Measurements from ENCODE around the gene PER1.
A peak's percentile ranks its signal among the peaks of the same experiment; 100 is the strongest.

Gene PER1

DNA sequence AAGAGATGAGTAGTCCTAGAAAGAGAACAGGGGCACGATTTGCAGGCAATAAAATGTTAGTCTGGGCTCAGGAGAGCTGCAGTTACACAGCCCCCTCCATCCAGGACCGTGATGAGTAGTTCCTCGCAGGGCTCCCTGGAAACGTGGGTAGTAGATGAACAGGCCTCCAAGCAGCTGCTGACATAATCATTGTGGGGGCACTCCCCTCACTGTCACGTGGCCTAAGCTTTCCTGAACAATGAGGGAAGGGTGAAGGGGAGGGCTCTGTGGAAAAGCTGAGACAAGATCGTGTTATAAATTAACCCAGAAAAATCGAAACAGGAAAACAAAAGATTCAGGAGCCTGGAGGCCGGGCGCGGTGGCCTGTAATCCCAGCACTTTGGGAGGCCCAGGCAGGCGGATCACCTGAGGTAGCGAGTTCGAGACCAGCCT is 1.3 kb upstream of the PER1 start:
- DNase-seq, result no peak

DNA sequence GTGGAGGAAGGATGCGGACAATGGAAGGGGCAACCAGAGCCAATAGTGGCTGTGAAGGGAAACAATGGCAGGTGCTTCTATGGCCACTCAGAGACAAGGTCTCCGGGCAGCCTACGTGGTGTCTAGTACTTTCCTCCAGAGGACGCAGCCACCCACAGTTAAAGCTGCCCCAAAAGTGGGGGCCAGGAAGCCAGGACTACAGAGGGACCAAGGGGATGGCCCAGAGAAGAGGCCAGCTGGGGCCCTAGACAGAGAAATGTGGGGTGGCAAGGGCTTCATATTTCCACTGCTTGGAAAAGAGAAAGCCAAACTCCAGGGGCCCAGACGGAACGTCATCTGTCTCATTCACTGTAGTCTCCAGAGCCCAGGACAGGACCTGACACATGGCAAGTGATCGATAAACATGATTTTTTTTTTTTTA is 837 bp upstream of the PER1 start:
- DNase-seq, result no peak

DNA sequence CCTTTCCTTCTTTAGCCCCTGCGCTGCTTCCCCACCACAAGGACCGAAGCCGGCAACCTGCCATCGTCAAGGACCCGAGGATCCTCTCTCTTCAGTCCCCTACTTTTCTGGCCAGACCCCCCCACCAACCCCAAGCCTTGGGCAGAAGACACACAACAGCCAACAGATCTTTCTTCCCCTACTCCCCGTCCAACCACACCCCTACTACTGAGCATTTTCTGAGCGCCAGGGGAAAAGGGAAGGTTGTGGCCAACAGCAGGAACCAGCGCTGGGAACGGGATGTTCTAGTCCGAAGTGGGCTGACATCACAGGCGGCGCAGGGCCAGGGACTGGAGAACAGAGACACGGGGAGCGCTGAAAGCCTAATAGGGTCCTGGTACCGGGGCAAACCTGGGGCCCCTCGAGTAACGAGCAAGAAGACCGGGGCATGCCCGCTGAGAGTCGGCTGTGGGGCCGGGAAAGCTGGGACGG is 528 bp downstream of the PER1 start:
- no peak for DNase-seq

DNA sequence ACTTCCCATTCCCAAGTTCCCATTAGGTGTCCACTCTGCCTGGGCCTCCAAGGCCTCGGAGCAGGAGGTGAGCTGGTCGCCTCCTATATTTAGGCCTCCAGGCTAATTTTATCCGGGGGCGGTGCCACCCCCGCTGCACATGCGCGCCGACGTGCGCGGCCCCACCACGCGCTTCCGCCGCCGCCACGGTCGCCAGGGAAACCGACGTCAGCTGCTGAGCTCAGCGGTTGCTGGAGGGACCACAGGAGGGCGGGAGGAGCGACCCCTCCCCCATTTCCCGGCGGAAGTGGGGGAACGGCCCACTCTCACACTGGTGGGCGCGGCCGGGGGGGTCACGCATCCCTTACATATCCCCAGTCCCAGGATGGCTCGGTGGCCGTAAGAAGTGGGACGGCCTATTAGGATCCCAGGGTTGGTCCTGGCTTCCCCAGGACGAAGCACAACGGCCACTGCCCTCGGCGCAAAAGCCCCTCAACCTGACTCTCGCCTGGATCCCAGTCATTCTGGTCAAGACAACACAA is 1.0 kb downstream of the PER1 start:
- peak; percentile 64 for DNase-seq

DNA sequence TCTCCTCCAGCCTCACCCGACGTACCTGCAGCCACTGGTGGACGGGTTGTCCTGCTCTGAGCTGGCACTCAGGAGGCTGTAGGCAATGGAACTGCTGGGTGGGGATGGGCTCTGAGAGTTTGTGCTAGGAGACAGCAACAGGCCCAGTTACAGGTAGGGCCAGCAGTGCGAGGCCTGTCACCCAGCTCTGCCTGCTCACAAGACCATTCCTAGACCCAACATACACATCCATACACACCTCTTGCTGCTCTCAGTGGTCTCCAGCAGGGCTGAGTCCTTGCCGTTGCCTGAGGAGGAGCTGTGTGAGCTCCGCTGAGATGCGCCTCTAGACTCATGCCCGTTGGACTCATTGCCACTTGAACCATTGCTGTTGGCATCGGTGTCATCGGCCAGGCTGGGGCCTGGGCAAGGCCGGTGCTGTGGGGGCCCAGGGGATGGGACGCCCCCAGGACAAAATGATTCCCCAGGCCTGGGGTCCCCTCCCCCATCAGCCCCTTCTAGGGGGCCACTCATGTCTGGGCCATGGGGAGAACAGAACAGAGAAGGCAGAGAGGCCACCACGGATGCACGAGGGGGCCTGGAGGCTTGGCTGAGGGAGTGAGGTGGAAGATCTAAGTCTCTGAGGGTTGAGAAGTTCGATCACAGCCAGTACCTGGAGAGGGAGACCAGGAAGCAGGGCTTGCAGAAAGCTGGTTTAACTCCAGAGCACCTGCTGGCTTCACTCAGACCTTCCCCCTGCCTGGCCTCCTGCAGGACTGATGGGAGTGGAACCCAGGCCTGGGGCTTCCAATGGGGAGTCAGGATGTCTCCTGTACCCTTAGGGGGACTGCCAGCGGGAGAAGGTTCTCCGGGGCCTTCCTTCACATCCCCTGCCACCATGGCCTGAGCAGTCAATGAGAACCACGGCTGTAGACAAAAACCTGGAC is 1.7 kb downstream of the PER1 start:
- DNase-seq, result no peak

DNA sequence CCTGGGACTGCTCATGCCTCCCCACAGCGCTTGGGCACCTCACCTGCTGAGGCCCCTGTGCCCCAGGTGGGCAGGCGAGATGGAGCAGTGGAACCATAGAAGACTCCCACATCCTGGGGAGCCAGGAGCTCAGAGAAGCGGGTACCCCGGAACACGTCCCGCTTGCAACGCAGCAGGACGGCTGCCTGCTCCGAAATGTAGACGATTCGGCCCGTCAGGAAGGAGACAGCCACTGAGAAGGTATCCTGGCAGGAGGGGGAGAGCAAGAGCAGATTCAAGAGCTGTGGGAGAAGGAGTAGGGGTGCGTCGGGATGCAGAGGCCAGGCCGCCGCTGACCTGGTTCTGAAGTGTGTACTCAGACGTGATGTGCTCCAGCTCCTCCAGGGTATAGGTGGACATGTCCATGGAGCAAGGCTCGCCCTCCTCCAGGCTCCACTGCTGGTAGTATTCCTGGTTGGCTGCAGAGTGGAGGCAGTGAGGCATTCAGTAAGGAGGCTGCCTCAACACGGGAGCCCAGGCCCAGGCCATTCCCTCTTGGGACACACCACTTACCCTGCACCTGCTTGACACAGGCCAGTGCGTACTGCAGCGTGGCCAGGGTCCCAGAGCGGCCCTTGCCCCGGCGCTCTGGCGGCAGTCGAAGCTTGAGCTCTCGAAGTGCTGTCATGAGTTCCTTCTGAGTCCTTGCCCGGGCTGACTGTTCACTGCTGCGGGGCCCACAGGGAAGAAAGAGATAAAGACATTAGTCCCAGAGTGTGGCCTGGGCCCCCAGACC is 2.6 kb downstream of the PER1 start:
- DNase-seq, result no peak

DNA sequence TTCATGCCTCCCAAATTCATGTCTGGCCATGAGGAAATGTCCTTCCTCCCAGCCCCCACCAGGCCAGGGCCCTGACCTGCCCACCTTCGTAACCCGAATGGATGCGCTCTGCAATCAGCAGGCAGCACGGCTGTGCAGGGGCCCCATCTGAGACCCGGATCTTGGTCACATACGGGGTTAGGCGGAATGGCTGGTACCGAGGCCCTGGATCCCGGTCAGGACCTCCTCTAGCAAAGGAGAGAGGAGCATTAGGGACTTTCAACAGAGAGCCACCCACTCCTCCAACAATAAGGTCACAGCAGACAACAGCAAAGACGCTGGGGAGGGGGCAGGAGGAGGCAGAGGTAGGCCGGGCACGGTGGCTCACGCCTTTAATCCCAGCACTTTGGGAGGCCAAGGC is 3.6 kb downstream of the PER1 start:
- DNase-seq, result no peak

DNA sequence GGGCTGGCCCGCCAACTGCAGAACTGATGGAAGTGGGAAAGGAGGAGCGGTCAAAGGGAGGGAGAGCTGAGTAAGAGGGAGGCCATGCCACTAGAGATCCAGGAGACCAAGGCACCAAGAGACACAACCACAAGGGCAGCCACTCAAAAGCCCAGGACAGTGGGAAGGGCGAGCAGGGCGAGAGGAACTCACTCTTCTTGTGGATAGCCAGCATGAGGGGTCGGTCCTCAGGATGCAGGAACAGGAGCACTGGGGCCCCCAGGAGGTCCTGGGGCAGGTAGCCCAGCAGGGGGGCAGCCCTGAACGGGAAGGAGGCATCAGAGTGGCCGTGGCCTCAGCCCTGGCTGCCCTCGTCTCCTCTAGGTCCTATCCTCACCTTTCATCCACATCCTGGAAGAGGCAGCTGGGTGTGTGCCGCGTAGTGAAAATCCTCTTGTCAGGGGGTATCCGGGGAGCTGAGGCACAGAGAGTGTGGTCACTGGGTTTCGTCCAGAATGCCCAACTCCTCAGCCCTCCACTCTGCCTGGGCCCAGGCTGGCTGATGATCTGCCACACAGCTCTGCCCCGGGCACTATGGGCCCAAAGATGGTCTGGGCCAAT is 4.3 kb downstream of the PER1 start:
- no peak for DNase-seq

DNA sequence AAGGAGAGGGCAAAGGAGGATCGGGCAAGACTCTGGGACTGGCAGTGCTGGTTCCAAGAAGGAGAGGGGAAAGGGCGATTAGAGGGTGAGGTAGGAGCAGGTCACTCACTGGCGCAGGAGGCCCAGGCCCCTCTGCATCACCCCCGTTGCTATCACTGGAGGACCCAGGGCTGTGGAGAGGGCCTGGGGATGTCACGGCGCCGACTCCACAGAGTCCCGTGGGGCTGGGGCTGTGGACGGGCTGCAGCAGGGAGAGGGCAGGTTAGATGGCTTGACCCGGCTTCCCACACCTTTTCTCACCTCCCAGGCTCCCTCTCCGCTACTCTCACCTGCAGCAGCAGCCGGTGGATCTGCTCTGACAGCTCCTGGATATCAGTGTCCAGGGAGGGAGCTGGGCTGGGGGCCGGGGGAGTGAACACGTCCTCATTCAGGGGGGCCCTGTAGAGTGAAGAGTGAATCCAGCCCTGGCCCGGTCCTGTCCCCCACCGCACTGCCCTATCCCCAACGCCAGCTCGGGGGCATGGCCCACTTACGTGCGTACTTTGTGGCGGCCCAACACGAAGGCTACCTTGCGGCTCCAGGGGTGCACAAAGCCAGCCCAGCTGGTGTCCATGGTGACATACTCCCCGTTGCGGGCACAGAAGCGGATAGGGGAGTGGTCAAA is 4.9 kb downstream of the PER1 start:
- DNase-seq, result no peak

DNA sequence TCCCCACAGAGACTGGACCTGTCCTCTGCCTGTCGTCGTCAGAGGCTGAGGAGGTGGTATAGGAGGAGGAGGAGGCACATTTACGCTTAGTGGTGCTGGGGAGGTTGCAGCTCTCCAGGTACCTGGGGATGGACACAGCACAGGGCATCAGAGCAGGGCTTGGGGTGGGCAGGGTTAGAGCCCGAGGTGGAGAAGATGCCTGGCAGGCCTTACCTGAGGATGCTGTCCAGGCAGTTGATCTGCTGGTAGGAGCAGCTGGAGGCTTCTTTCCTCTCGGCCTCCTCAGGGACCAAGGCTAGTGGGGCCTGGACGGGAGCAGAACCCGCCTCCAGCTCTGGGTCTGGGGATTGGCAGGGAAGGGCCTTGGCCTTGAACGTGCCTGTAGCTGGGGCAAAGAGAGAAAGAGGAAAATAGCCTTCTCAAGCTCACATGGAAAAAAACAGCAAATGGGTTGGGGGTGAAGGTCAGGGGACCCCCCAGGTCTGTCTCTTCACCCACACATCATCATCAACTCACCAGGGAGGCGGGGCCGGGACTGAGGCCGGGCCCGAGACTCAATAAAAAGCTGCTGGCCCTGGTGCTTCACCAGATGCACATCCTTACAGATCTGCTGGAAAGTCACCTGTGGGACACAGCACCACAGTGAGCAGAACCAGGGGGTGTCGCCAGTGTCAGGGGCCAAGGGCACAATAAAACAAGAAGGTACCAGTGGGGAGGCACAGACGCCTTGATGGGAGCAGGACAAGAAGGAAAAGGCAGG is 5.6 kb downstream of the PER1 start:
- no peak for DNase-seq

DNA sequence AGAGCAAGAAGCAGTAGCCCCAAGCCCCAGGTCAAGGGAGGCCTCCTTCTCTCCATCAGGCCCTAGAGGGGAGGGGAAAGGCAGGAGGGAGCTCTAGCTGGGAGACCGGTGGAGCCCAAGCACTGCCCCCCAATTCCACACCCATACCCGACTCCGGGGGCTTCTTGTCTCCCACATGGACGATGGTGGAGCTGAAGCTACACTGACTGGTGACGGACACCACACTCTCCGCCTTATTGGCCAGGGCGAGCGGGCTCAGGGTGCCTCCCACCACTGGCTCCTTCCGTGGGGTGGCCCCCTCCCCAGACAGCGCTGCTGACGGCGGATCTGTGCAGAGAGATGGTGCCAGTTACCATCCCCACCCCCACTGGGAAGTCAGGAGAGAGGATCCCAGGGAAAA is 6.4 kb downstream of the PER1 start:
- no peak for DNase-seq

DNA sequence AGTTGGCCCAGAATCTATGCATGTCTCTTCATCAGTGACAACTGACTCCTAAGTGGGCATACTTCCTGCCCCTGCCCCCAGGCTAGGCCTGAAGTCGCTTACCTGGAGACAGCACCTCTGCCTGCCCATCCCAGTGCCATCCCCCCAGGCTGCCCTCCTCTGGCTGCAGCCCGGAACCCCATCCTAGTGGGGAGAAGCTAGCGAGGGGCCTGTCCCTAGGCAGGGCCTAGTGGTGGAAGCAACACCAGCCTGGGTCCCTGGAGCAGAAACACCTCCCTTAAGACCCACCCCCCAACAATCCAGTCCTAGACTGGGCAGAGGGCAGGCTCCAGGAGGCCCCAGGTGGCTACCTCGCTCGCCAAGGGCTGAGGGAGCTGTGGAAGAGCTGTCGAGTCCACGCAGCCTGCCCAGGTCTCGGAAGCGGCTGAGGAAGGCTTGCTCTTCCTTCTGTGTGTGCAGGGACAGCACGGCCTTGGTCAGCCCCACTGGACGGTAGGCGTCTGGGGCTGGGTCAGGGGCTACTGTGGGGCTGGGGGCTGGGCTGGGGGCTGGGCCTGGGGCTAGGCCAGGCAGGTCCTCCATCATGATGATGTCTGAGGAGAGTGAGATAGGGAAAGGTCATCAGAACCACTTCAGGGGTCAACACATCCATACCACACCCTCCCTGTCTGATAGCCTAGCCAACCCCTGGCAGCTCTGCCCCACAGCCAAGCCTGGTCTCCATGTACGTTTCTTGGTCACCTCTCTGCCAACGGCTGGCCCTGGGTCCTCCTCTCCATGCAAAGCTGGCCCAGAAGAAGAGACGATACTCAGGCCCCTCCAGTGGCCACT is 7.6 kb downstream of the PER1 start:
- DNase-seq, result no peak

DNA sequence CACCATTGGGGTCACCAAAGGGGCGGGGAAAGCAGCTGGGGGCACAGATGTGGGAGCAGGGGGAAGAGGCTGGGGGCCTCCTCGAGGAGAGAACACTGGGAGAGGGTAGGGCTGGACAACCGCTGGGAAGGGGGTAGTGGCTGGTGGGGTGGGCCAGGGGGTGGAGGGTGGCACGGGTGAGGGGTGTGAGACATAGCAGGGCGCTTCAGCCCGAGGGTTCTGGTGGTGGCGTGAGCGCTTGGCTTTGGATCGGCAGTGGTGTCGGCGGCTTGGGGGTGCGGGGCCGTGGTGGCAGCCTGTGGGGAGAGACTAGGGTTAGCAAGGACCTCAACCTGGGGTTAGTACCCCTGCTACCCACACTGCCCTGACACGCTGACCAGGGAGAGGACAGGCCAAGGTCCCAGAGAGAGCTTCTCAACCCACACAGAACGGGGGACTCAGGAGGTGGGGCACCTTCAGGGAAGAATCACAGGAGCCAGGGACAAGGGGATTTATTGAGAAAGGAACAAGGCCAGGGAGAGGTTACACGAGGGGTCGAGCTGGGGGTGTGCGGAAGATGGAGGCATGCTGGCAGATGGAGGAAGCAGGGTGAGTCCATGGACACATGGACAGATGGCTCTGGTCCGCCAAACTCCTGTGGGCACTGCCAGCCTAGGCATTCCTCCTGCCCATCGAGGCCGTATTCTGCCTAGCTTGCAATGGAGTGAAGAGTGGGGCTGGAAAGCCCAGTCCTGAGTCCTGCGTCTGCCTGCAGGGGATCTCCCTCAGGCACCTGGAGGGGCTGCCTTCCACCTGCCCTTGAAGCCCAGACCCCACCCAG is 8.4 kb downstream of the PER1 start:
- no peak for DNase-seq

DNA sequence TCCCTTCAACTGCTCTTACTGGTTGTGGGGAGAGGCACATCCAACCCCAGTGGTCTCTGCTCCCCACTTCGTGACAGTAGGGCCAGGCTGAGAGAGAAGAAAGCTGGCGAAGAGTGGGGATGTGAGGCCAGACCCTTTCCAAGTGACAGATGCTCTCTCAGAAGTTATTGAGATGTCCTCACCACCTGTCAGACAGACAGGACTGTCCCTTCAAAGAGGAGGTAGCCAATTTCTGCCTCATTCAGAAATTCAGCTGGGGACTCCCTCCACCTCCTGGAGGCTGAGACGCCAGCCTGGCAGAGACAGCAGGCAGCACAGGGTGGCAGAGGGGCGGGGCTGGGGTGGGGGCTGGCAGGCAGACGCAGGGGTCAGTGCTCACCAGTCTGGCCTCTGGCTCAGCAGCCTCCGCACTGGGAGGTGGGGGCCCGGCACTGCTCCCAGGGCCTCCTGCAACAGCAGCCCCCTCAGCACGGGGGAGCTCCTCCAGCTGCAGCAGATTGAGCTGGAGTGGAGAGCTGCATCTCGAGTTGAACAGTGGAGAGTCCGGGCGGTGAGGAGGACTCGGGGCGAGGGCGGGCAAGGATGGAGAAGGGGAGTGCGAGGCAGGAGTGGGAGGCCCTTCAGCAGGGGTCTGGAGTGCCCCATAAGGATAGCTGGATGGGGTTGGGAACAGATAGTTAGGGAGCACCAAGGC is 9.2 kb downstream of the PER1 start:
- DNase-seq, result no peak

DNA sequence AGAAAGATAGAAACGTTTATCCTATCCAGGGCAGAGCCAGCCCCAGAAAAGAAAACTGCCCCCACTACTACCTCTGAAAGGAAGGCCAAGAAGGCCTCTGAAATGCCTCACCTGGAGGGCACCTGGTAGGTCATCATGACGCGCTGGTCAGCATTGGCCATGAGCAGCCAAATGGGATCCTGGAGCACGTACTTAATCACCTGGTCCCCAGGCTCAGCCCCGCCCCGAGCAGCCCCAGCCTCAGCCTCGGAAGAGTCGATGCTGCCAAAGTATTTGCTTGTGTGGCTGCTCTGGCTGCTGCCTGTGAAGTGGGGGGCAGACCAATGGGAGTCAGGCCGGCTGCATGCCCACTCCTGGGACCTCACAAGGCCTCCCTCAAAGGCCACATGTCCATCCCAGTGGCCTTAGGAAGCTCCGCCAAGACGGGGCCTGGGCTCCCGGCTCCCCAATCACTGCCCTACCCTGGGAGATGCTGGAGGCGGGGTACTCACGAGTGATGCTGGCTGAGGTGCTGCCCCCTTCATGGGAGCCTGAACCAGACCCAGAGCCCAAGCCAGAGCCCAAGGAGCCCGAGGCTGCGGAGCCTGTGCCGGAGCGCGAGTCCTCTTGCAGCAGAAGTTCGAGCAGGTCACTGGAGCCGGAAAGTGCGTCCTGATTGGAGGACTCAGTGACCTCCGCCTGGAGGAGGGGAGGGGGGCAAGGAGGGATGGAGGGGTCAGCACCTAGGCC is 9.9 kb downstream of the PER1 start:
- DNase-seq, result no peak

DNA sequence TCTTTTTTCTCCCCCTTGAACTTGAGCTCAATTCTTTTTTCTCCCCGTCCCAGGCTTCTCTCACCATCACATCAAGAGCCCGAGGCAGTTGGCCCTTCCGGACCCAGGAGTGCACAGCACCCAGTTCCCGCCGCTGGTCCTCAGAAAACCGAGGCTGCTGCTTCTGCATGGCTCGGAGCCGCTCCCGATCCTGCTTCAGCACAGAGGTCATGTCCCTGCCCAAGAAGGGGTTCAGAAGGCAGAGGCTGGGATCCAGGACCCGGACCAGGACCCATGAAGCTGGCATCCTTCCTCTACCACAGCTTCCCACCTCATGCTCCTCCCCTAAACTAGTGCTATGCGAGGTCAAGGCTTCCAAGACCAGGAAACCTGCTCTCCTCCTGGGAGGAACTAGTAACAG is 10.5 kb downstream of the PER1 start:
- no peak for DNase-seq

DNA sequence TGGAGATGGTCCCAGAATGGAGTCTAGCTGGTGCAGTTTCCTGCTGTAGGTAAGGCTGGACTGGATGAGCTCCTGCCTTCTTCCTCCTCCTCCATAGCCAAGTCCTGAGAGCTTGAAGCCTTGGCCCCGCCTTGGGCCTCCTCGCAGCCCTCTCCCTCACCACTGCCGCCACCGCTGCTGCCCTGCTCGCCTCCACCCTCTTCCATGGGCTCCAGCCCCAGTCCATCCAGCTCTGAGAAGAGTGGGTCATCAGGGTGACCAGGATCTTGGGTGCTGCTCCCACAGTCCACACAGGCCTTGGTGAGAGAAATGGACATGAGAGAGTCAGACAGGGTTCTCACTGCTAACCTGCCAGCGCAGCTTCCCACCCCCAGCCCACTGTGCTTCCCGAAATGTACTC is 11.2 kb downstream of the PER1 start:
- no peak for DNase-seq

All from DMS79 (cell line).